ENCODE results near the gene RBAK. TPM values are rescaled to one million over a fixed set of nuclear protein-coding genes. Genes with fewer than 3 reads are reported as not detected.

RBAK gene
- total and polyA plus RNA-seq, 4 donors: 11.4 to 17.5 (median 16.4) TPM

- WGBS (ENCODE audit: insufficient coverage): 58% methylated on average over 5 of the region's 7 CpGs
- H3K27ac ChIP-seq (ENCODE audit: low read depth, low read length): no peak overlapping the region
- no peak overlapping the region for H3K4me3 ChIP-seq (ENCODE audit: low read depth, low read length)
- no peak for DNase-seq (ENCODE audit: low read depth in 4 of 6, low spot score in 6 of 6)
- no peaks in the 10 kb centered on the region for H3K4me1 ChIP-seq (ENCODE audit: control insufficient read depth, insufficient read depth, low read length)
- no peaks in the 10 kb centered on the region for H3K27me3 ChIP-seq (ENCODE audit: control insufficient read depth, insufficient read depth, low read length)
- no peaks in the 10 kb centered on the region for H3K36me3 ChIP-seq (ENCODE audit: control insufficient read depth, insufficient read depth, low read length)
- no peaks in the 10 kb centered on the region for H3K9me3 ChIP-seq (ENCODE audit: control insufficient read depth, insufficient read depth, low read length)
Observed at GRCh38 chr7:5116359-5116758, 70.7 kb downstream of the RBAK start.

- 88% methylated on average over 56 of the region's 56 CpGs for WGBS (ENCODE audit: insufficient coverage)
- H3K4me3 ChIP-seq (ENCODE audit: low read depth, low read length): no peak overlapping the region
- H3K27me3 ChIP-seq (ENCODE audit: control insufficient read depth, insufficient read depth, low read length): no peaks in the 10 kb centered on the region
- no peaks in the 10 kb centered on the region for H3K36me3 ChIP-seq (ENCODE audit: control insufficient read depth, insufficient read depth, low read length)
- no peaks in the 10 kb centered on the region for H3K4me1 ChIP-seq (ENCODE audit: control insufficient read depth, insufficient read depth, low read length)
- no peak overlapping the region for H3K27ac ChIP-seq (ENCODE audit: low read depth, low read length)
- H3K9me3 ChIP-seq (ENCODE audit: control insufficient read depth, insufficient read depth, low read length): no peaks in the 10 kb centered on the region
- no peak for DNase-seq (ENCODE audit: low read depth in 4 of 6, low spot score in 6 of 6)
Observed at GRCh38 chr7:5117095-5117970, 71.7 kb downstream of the RBAK start.

Small RNA genes within 50 kb of the gene (small RNA-seq; reads per million reads assigned to genes)
- gene AC092032.1 (ENCODE audit: low replicate concordance): not detected

Other genes starting within 250 kb of the RBAK start
- gene PAPOLB, start 183.8 kb upstream of the RBAK start, total RNA-seq: 1 to 10 TPM in 1 of 2 donors, under 1 TPM in 1; 0.94 to 1.5 TPM
- under 1 TPM; 0.16 to 0.20 TPM for gene PAPOLB, start 183.8 kb upstream of the RBAK start, polyA plus RNA-seq (ENCODE audit: insufficient read length in 2 of 2)
- gene RADIL, start 162.1 kb upstream of the RBAK start, total RNA-seq: 1 to 10 TPM; 4.8 to 7.5 TPM
- 10 to 100 TPM; 18.9 to 23.7 TPM for gene RADIL, start 162.1 kb upstream of the RBAK start, polyA plus RNA-seq (ENCODE audit: insufficient read length in 2 of 2)
- gene MMD2, start 86.7 kb upstream of the RBAK start, total RNA-seq: 10 to 100 TPM in 1 of 2 donors, 1 to 10 TPM in 1; 7.1 to 10.1 TPM
- gene MMD2, start 86.7 kb upstream of the RBAK start, polyA plus RNA-seq (ENCODE audit: insufficient read length in 2 of 2): 10 to 100 TPM; 43.6 to 58.2 TPM
- 10 to 100 TPM; 48.7 to 55.8 TPM for gene WIPI2, start 144.4 kb downstream of the RBAK start, total RNA-seq
- gene WIPI2, start 144.4 kb downstream of the RBAK start, polyA plus RNA-seq (ENCODE audit: insufficient read length in 2 of 2): 10 to 100 TPM; 65.2 to 75.0 TPM
- 10 to 100 TPM in 1 of 2 donors, 1 to 10 TPM in 1; 7.7 to 13.3 TPM for gene SLC29A4, start 237.1 kb downstream of the RBAK start, total RNA-seq
- gene SLC29A4, start 237.1 kb downstream of the RBAK start, polyA plus RNA-seq (ENCODE audit: insufficient read length in 2 of 2): 10 to 100 TPM; 53.8 to 59.8 TPM

Measured in spinal cord (tissue), 10 donors.